Measurements from ENCODE around the gene AP5Z1. TPM values are rescaled to one million over a fixed set of nuclear protein-coding genes. Genes with fewer than 3 reads are reported as not detected.

Gene AP5Z1
- total and polyA plus RNA-seq, 2 donors: 19.2 to 104 TPM

GRCh38 chr7:4782333-4783291, 7.2 kb downstream of the AP5Z1 start:
- H3K27me3 ChIP-seq (ENCODE audit: control insufficient read depth in 2 of 2, insufficient read depth in 1 of 2, low read length in 1 of 2): no peaks in the 10 kb centered on the region
- no peaks in the 10 kb centered on the region for H3K4me1 ChIP-seq (ENCODE audit: control insufficient read depth in 2 of 2, insufficient read depth in 2 of 2, low read length in 2 of 2)
- 98% methylated on average over 36 of the region's 36 CpGs for WGBS
- H3K36me3 ChIP-seq (ENCODE audit: control insufficient read depth in 2 of 2, insufficient read depth in 2 of 2, low read length in 1 of 2): peaks cover 58 to 71% of the 10 kb centered on the region in 2 donors
- H3K9me3 ChIP-seq (ENCODE audit: control insufficient read depth in 2 of 2, insufficient read depth in 1 of 2, low read length in 1 of 2): no peaks in the 10 kb centered on the region
- H3K27ac ChIP-seq (ENCODE audit: low read depth in 1 of 2, low read length in 1 of 2): no peak overlapping the region
- DNase-seq (ENCODE audit: low read depth in 6 of 9, low spot score in 9 of 9): no peak
- no peak overlapping the region for H3K4me3 ChIP-seq (ENCODE audit: low read length in 2 of 2)

DNA sequence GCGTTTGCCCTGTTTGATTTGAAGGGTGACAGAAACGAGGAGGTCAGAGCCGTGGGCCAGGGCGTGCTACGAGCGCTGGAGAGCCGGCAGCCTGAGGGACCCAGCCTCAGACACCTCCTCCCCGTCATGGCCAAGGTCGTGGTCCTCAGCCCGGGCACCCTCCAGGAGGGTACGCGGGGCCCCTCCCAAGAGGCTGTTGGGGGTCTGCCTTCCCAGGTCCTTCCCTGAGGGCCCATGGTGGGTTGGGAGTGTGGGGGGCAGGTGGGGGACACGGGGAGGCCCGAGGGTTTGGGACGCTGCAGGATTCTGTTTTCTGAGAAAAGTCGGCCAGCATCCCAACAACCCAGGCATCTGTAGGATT, 7.8 kb downstream of the AP5Z1 start:
- no peak for DNase-seq (ENCODE audit: low read depth in 6 of 9, low spot score in 9 of 9)
- Histone ChIP-seq H3K4me3 (ENCODE audit: low read length in 2 of 2) (no peak overlapping the region), H3K36me3 (ENCODE audit: control insufficient read depth in 2 of 2, insufficient read depth in 2 of 2, low read length in 1 of 2) (peaks cover 65 to 77% of the 10 kb centered on the region in 2 donors), H3K4me1 (ENCODE audit: control insufficient read depth in 2 of 2, insufficient read depth in 2 of 2, low read length in 2 of 2) (no peaks in the 10 kb centered on the region), H3K27me3 (ENCODE audit: control insufficient read depth in 2 of 2, insufficient read depth in 1 of 2, low read length in 1 of 2) (no peaks in the 10 kb centered on the region), H3K9me3 (ENCODE audit: control insufficient read depth in 2 of 2, insufficient read depth in 1 of 2, low read length in 1 of 2) (no peaks in the 10 kb centered on the region), H3K27ac (ENCODE audit: low read depth in 1 of 2, low read length in 1 of 2) (no peak overlapping the region)
- WGBS: 98% methylated on average over 16 of the region's 16 CpGs

- WGBS: 96% methylated on average over 40 of the region's 40 CpGs
- H3K9me3 ChIP-seq (ENCODE audit: control insufficient read depth in 2 of 2, insufficient read depth in 1 of 2, low read length in 1 of 2): no peaks in the 10 kb centered on the region
- no peaks in the 10 kb centered on the region for H3K27me3 ChIP-seq (ENCODE audit: control insufficient read depth in 2 of 2, insufficient read depth in 1 of 2, low read length in 1 of 2)
- no peaks in the 10 kb centered on the region for H3K4me1 ChIP-seq (ENCODE audit: control insufficient read depth in 2 of 2, insufficient read depth in 2 of 2, low read length in 2 of 2)
- peaks cover 71 to 83% of the 10 kb centered on the region in 2 donors for H3K36me3 ChIP-seq (ENCODE audit: control insufficient read depth in 2 of 2, insufficient read depth in 2 of 2, low read length in 1 of 2)
- H3K4me3 ChIP-seq (ENCODE audit: low read length in 2 of 2): no peak overlapping the region
- DNase-seq (ENCODE audit: low read depth in 6 of 9, low spot score in 9 of 9): no peak
- no peak overlapping the region for H3K27ac ChIP-seq (ENCODE audit: low read depth in 1 of 2, low read length in 1 of 2)
These were observed 8.4 kb downstream of the AP5Z1 start for GRCh38 chr7:4783762-4784351.

- DNase-seq (ENCODE audit: low read depth in 6 of 9, low spot score in 9 of 9): no peak
- WGBS: 97% methylated on average over 19 of the region's 19 CpGs
- Histone ChIP-seq H3K36me3 (ENCODE audit: control insufficient read depth in 2 of 2, insufficient read depth in 2 of 2, low read length in 1 of 2) (peaks cover 74 to 93% of the 10 kb centered on the region in 2 donors), H3K4me1 (ENCODE audit: control insufficient read depth in 2 of 2, insufficient read depth in 2 of 2, low read length in 2 of 2) (no peaks in the 10 kb centered on the region), H3K27ac (ENCODE audit: low read depth in 1 of 2, low read length in 1 of 2) (no peak overlapping the region), H3K9me3 (ENCODE audit: control insufficient read depth in 2 of 2, insufficient read depth in 1 of 2, low read length in 1 of 2) (no peaks in the 10 kb centered on the region), H3K27me3 (ENCODE audit: control insufficient read depth in 2 of 2, insufficient read depth in 1 of 2, low read length in 1 of 2) (no peaks in the 10 kb centered on the region), H3K4me3 (ENCODE audit: low read length in 2 of 2) (no peak overlapping the region)
These were observed 9.4 kb downstream of the AP5Z1 start for GRCh38 chr7:4784799-4785198.

GRCh38 chr7:4785371-4785770, 9.9 kb downstream of the AP5Z1 start:
- H3K36me3 ChIP-seq (ENCODE audit: control insufficient read depth in 2 of 2, insufficient read depth in 2 of 2, low read length in 1 of 2): peaks cover 74 to 98% of the 10 kb centered on the region in 2 donors
- no peaks in the 10 kb centered on the region for H3K27me3 ChIP-seq (ENCODE audit: control insufficient read depth in 2 of 2, insufficient read depth in 1 of 2, low read length in 1 of 2)
- H3K4me3 ChIP-seq (ENCODE audit: low read length in 2 of 2): no peak overlapping the region
- DNase-seq (ENCODE audit: low read depth in 6 of 9, low spot score in 9 of 9): no peak
- H3K27ac ChIP-seq (ENCODE audit: low read depth in 1 of 2, low read length in 1 of 2): no peak overlapping the region
- H3K4me1 ChIP-seq (ENCODE audit: control insufficient read depth in 2 of 2, insufficient read depth in 2 of 2, low read length in 2 of 2): no peaks in the 10 kb centered on the region
- no peaks in the 10 kb centered on the region for H3K9me3 ChIP-seq (ENCODE audit: control insufficient read depth in 2 of 2, insufficient read depth in 1 of 2, low read length in 1 of 2)
- WGBS: 98% methylated on average over 20 of the region's 20 CpGs

GRCh38 chr7:4786015-4786414, 10.6 kb downstream of the AP5Z1 start:
- Histone ChIP-seq H3K27me3 (ENCODE audit: control insufficient read depth in 2 of 2, insufficient read depth in 1 of 2, low read length in 1 of 2) (no peaks in the 10 kb centered on the region), H3K9me3 (ENCODE audit: control insufficient read depth in 2 of 2, insufficient read depth in 1 of 2, low read length in 1 of 2) (no peaks in the 10 kb centered on the region), H3K4me1 (ENCODE audit: control insufficient read depth in 2 of 2, insufficient read depth in 2 of 2, low read length in 2 of 2) (no peaks in the 10 kb centered on the region), H3K4me3 (ENCODE audit: low read length in 2 of 2) (no peak overlapping the region), H3K36me3 (ENCODE audit: control insufficient read depth in 2 of 2, insufficient read depth in 2 of 2, low read length in 1 of 2) (peaks cover 74 to 100% of the 10 kb centered on the region in 2 donors), H3K27ac (ENCODE audit: low read depth in 1 of 2, low read length in 1 of 2) (no peak overlapping the region)
- 95% methylated on average over 17 of the region's 17 CpGs for WGBS
- no peak for DNase-seq (ENCODE audit: low read depth in 6 of 9, low spot score in 9 of 9)

- no peaks in the 10 kb centered on the region for H3K27me3 ChIP-seq (ENCODE audit: control insufficient read depth in 2 of 2, insufficient read depth in 1 of 2, low read length in 1 of 2)
- H3K4me3 ChIP-seq (ENCODE audit: low read length in 2 of 2): no peak overlapping the region
- 98% methylated on average over 17 of the region's 17 CpGs for WGBS
These were observed 12.1 kb downstream of the AP5Z1 start for GRCh38 chr7:4787541-4787940.

GRCh38 chr7:4787947-4788626, 12.7 kb downstream of the AP5Z1 start:
- Histone ChIP-seq H3K9me3 (ENCODE audit: control insufficient read depth in 2 of 2, insufficient read depth in 1 of 2, low read length in 1 of 2) (no peaks in the 10 kb centered on the region), H3K27me3 (ENCODE audit: control insufficient read depth in 2 of 2, insufficient read depth in 1 of 2, low read length in 1 of 2) (no peaks in the 10 kb centered on the region), H3K27ac (ENCODE audit: low read depth in 1 of 2, low read length in 1 of 2) (no peak overlapping the region), H3K36me3 (ENCODE audit: control insufficient read depth in 2 of 2, insufficient read depth in 2 of 2, low read length in 1 of 2) (peaks cover 64 to 94% of the 10 kb centered on the region in 2 donors), H3K4me3 (ENCODE audit: low read length in 2 of 2) (no peak overlapping the region), H3K4me1 (ENCODE audit: control insufficient read depth in 2 of 2, insufficient read depth in 2 of 2, low read length in 2 of 2) (peaks cover 6 to 11% of the 10 kb centered on the region in 2 donors)
- DNase-seq (ENCODE audit: low read depth in 6 of 9, low spot score in 9 of 9): no peak
- 97% methylated on average over 23 of the region's 23 CpGs for WGBS

More at GRCh38 chr7:4787541-4787940, 12.1 kb downstream of the AP5Z1 start:
- no peak overlapping the region for H3K27ac ChIP-seq (ENCODE audit: low read depth in 1 of 2, low read length in 1 of 2)
- no peak for DNase-seq (ENCODE audit: low read depth in 6 of 9, low spot score in 9 of 9)
- H3K36me3 ChIP-seq (ENCODE audit: control insufficient read depth in 2 of 2, insufficient read depth in 2 of 2, low read length in 1 of 2): peaks cover 69 to 98% of the 10 kb centered on the region in 2 donors
- no peaks in the 10 kb centered on the region for H3K9me3 ChIP-seq (ENCODE audit: control insufficient read depth in 2 of 2, insufficient read depth in 1 of 2, low read length in 1 of 2)
- peaks cover 5 to 6% of the 10 kb centered on the region in 2 donors for H3K4me1 ChIP-seq (ENCODE audit: control insufficient read depth in 2 of 2, insufficient read depth in 2 of 2, low read length in 2 of 2)

All from thymus (tissue), 11 donors.